A204.1 (cell line): Measurements from ENCODE around the gene PARD3B.

ENCODE experiments used
- FAIRE-seq: peaks from 2 replicates; lab custom pipeline; 2012; peaks lifted over from hg19 to GRCh38; lab: Jason Lieb, UNC

The PARD3B gene, protein sequence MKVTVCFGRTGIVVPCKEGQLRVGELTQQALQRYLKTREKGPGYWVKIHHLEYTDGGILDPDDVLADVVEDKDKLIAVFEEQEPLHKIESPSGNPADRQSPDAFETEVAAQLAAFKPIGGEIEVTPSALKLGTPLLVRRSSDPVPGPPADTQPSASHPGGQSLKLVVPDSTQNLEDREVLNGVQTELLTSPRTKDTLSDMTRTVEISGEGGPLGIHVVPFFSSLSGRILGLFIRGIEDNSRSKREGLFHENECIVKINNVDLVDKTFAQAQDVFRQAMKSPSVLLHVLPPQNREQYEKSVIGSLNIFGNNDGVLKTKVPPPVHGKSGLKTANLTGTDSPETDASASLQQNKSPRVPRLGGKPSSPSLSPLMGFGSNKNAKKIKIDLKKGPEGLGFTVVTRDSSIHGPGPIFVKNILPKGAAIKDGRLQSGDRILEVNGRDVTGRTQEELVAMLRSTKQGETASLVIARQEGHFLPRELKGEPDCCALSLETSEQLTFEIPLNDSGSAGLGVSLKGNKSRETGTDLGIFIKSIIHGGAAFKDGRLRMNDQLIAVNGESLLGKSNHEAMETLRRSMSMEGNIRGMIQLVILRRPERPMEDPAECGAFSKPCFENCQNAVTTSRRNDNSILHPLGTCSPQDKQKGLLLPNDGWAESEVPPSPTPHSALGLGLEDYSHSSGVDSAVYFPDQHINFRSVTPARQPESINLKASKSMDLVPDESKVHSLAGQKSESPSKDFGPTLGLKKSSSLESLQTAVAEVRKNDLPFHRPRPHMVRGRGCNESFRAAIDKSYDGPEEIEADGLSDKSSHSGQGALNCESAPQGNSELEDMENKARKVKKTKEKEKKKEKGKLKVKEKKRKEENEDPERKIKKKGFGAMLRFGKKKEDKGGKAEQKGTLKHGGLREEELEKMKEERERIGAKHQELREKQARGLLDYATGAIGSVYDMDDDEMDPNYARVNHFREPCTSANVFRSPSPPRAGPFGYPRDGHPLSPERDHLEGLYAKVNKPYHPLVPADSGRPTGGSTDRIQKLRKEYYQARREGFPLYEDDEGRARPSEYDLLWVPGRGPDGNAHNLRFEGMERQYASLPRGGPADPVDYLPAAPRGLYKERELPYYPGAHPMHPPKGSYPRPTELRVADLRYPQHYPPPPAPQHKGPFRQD (N-terminal part only)

GRCh38 chr2:204544961-204545860 lies at the start of gene PARD3B:
Gene PARD3B, plus strand, starts transcription at chr2:204545475. Its CDS starts 525 bp downstream, at chr2:204546000.
- FAIRE-seq = no peak

DNA sequence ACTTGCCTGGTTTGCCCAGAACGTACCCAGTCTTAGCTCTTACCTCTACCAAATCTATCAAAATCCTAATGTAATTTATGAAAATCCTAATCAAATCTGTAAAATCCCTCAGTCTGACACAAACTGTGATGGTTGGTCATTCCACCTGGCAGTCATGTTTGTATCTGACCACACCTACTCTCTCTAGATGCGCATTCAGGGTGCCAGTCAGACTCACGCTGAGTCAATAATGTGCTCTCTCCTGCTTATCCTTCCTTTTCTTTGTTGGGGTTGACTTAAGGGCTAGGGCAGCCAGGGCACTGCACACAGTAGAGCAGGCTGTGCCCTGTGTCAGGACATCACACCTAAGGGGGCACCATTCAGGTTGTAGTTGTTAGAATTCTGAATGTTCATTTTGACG lies 48.5 kb upstream of the PARD3B start:
- FAIRE-seq = no peak

DNA sequence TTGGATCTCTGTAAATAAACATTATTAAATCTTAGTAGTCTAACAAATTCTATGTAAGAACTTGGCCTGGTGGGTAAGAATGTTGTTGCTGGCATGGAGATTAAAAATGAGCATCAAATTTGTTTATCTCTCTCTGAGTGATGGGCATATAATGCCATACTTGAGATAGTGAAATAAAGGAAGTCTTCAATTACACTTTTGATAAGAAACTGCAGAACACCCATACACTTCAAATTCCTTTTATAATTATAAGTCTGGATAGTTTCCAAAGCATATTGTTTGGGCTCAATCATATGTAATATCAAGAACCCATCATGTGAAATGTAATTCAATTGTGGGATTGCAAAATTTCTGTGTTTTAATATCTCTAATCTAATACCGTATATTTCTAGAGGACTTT lies 47.4 kb upstream of the PARD3B start:
- no peak for FAIRE-seq

- no peak for FAIRE-seq
These were observed 47.0 kb upstream of the PARD3B start for GRCh38 chr2:204498291-204498690.

GRCh38 chr2:204503869-204504268 lies 41.4 kb upstream of the PARD3B start:
- FAIRE-seq = no peak

DNA sequence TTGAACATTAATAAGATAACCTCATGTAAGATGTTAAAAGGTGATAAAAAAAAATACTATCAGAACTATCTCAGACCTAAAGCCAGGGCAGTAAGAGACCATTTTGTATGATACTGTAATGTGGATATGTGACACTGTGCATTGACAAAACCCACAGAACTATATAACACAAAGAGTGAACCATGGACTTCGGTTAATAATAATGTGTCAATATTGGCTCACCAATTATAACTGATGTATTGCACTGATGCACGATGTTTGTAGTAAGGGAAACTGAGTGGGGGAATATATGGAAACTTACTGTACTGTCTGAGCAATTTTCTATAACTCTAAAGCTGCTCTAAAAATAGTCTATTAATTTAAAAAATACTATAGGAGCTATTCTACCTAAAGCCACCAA lies 40.7 kb upstream of the PARD3B start:
- no peak for FAIRE-seq

- no peak for FAIRE-seq
These were observed 39.8 kb upstream of the PARD3B start for GRCh38 chr2:204505488-204505887.

GRCh38 chr2:204505946-204506345 lies 39.3 kb upstream of the PARD3B start:
- no peak for FAIRE-seq

DNA sequence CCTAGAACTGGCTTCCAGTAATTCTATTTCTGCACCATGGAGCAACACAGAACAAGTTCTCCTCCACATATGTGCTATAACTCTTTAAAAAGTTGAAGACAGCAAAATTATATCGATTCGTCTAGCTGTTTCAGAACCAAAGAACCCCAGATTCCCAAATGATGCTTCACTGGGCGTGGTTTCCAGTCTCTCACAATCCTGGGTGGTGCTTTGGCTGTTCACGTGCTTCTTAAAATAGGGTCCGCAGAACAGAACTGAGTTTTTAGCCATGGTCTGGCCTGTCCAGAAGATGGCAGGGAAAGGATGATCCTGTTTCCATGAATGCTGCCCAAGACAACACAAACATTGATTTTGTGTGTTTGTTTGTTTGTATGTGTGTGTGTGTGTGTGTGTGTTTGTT lies 37.6 kb upstream of the PARD3B start:
- FAIRE-seq = no peak

GRCh38 chr2:204510709-204511420 lies 34.4 kb upstream of the PARD3B start:
- FAIRE-seq = no peak

- FAIRE-seq = no peak
These were observed 30.8 kb upstream of the PARD3B start for GRCh38 chr2:204514439-204514838.

DNA sequence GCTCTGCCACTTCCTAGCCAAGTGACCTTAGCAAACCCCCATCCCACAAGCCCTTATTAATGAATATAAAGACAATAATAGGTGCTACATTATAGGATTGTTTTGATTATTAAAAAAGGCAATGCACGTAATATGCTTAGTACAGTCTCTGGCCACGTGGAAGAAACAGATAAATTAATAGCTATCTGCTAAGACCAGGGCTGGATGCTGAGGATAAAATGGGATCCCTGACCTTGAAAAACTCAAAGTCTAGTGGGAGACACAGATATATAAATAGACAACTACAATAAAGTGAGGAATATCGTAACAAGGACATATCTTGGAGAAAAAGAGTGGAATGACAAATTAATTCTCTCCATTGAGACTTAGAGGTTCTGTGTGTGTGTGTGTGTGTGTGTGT lies 29.9 kb upstream of the PARD3B start:
- FAIRE-seq = no peak

GRCh38 chr2:204517154-204517553 lies 28.1 kb upstream of the PARD3B start:
- FAIRE-seq = no peak

DNA sequence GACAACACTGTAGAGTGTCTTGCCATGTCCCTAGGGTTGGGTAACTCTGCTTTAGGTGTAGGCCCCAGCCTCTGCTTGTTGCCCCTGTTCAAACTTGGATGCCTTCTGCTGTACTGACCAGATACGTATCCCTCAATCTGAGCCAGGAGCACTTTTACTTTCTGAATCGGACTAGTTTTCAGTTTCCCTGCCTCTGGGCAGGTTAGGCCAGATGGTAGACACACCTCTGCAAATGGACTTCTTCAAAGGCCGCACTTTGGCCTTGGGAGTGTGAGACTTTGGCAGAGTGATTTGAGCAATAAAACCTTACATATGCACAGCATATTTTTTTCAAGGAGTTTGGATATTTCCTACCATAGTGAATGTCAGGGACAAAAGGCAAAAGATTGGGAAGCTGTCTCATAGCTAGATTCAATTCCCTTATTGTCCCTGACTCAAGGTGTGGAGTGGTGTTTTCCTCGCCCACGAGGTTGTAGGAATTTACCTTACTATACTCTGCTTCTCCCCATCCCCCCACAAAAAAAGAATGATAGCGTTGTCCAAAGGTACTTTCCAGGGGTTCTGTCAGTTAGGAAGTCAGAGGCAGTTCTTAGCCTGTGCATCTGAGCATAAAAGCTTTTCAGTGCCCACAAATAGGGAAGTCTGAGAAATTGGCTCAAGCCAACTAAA lies 15.3 kb upstream of the PARD3B start:
- FAIRE-seq = no peak

DNA sequence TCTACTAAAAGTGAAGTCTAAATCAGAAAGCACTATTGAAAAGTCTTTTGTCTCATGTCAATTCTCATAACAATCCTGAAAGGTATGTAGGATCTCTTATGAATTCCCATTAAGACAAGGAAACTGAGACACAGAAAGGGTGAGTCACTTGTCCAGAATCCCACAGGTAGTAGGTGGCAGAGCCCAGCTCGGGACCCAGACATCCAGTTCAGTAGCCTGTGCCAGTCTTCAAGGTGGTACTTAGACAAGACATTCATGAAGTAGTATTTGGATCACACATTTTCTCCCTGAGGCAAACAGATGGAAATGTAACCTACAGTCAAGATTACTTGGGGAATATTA lies 14.8 kb upstream of the PARD3B start:
- no peak for FAIRE-seq

DNA sequence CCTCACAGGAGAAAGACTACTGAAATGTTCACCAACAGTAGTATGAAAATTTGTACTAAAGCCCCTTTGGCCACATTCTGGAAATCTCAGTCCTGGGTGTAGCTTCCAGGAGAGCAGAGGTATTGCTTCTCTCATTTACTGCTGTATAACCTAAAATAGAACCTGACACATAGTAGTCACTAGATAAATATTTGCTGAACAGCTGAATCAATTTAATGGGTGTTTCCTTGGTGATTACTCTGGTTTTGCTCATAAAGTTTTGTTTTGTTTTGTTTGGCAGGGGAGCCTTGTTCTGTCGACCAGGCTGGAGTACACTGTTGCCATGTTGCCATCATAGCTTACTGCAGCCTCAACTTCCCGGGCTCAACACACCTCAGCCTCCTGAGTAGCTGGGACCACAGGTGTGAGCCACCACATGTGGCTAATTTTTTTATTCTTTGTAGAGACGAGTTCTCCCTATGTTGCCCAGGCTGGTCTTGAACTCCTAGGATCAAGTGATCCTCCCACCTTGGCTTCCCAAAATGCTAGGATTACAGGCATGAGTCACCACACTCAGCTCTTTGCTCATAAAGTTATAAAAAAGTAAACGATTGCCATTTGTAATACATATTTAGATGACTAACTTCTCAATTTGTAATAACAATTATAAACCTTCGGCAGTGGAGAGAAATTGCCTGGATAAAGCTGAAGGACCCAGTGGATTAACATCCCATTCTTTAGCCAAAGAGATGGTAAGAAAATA lies 11.5 kb upstream of the PARD3B start:
- no peak for FAIRE-seq

- no peak for FAIRE-seq
These were observed 9.9 kb upstream of the PARD3B start for GRCh38 chr2:204535356-204535755.

DNA sequence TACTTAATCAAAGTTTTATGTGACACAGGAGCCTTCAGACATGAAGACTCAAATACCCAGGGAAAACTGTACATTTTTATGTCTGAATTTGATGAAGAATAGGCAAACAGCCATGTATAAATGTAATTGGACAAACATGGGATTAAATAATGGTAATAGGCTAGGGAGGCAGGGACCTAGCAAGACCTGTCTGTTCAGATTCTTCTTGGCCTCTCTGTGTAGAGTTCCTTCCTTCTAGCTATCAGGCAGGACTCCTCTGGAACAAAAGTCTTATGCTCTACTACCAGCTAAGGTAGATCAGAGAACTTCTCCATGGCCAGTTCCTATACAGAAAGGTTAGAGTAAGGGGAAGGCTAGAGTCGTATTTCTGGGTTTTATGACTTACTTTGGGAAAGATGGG lies 9.5 kb upstream of the PARD3B start:
- no peak for FAIRE-seq

DNA sequence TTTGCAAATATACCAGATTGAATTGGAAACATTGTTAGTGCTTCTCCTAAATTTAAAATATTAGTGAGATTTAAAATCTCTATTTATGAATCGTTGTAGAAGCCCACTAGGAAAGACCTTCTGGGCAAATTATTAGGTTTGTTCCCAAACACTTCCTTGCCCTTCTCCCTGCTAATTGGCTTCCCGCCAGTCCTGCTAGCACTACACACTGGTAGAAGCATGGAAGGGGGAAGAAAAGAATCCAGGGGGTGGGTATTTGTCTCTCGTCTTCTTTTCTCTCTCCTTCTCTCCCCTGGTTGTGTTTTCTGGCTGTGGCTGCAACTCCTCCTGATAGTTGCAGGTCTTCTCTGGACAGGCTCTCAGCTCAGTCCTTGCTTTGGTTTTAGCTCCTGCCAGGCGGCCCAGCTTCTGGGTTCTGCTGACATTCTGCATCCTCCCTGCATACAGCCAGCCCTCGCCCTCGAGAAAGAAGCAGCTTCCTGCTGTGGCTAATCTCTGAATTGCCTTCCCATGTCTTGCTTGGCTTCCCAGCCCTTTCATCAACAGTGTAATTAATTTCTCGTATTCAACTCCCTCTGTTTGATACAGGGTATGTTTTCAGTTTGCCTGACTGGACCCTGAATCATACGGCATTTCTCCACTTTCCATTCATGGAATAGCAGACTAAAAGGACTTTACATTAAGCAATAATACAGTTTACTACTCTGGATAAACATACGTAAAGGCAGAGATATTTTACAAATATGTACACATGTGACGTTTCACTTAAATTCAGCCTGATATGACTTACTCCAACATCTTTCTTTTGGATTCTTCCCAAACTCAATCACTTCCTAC lies 6.9 kb upstream of the PARD3B start:
- FAIRE-seq = no peak
